VCaP (cell line): Measurements from ENCODE around the gene FHOD3.
A peak's percentile ranks its signal among the peaks of the same experiment; 100 is the strongest.

Experiments used
- H3K27ac ChIP-seq: fragments of 450-650 bp; 2 replicates; pipeline ENCODE4 v1.5.1; 2017
- TF ChIP-seq, protein P1 (sequence below): fragments of 450-650 bp; conservative IDR thresholded peaks from 2 replicates; pipeline ENCODE4 v1.5.1; 2017; ENCODE audit warnings: mild to moderate bottlenecking, moderate library complexity

Gene FHOD3

DNA sequence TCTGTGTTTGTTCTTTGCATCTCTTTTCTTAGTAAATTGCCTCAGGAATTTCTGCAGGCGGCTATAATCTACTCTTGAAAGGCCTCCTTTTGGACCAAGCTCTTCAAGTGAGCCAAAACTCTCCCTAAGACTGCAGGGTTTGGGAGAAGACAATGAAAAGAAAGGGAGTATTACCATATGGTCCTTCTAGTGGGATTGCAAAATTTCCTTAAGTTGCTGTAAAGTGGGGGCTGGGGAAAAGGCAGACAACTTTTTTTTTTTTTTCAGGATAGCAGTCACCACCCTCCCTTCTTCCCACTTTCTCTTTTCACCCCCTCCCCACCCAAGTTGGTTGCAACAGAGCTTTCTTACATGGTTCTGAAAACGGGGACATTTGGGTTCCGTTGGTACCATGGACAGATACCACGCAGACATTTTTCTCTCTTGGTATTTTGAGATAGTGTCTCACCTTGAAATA, 183.7 kb downstream of the FHOD3 start:
- TF ChIP-seq, protein P1, sequence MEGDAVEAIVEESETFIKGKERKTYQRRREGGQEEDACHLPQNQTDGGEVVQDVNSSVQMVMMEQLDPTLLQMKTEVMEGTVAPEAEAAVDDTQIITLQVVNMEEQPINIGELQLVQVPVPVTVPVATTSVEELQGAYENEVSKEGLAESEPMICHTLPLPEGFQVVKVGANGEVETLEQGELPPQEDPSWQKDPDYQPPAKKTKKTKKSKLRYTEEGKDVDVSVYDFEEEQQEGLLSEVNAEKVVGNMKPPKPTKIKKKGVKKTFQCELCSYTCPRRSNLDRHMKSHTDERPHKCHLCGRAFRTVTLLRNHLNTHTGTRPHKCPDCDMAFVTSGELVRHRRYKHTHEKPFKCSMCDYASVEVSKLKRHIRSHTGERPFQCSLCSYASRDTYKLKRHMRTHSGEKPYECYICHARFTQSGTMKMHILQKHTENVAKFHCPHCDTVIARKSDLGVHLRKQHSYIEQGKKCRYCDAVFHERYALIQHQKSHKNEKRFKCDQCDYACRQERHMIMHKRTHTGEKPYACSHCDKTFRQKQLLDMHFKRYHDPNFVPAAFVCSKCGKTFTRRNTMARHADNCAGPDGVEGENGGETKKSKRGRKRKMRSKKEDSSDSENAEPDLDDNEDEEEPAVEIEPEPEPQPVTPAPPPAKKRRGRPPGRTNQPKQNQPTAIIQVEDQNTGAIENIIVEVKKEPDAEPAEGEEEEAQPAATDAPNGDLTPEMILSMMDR, result no peak
- no peak overlapping the region for H3K27ac ChIP-seq

DNA sequence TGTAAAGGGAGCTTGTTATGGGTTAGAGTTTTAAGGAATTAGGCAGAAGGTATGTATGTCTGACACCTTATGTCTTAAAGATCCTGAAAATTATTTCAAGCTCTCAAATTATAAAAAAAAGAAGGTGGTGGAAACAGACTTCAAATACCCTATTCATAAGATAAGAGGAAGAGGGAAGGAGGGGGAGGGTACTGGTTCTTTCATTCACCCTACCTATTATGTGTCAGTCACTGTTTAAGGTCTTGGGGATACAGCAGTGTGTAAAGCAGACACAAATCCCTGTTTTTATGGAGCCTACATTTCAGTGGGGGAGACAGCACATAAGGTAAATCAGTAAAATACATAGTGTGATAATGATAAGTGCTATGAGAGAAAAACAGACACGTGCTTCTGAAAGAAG, 184.4 kb downstream of the FHOD3 start:
- TF ChIP-seq, protein P1, result no peak
- peak overlapping the region; percentile 28; the same call in 1 of the 2 replicates for H3K27ac ChIP-seq

DNA sequence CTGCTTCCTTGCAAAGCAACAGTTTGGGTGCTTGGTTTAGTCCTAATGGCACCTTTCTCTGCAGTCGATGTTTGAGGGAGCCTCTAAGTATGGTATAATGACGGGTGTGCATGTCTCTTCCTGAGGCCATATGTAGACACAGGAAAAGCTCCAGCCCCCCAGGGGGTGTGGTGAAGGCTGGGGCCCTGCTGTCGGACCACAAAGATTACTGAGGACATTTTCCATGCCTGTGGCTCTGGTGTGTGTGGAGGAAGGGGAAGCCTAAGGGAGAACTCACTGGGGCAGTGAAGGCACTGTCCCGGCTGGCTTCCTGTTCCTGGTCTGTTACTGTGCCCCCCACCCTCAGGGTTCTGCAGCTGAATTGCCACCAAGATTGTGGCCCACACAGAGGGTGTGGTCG, 187.1 kb downstream of the FHOD3 start:
- H3K27ac ChIP-seq, result no peak overlapping the region
- TF ChIP-seq, protein P1, result no peak

DNA sequence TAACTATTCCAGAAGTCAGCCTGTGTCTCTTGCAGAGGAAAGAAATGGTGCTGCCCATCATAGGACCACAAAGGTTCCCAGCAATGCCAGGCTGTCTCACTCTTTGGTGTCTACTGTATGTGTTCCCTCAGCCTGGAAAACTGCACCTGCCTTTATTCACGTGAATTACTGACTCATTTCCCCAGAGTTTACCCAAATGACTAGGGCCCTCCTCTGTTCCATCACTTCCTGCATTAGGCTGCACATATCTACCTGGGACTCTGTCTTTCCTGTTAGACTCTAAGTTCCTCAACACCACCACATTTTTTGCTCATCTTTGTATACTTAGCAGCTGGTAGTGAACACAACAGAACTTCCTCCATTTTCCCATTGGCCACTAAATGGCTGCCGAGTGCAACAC, 188.3 kb downstream of the FHOD3 start:
- no peak overlapping the region for H3K27ac ChIP-seq
- TF ChIP-seq, protein P1, result no peak

DNA sequence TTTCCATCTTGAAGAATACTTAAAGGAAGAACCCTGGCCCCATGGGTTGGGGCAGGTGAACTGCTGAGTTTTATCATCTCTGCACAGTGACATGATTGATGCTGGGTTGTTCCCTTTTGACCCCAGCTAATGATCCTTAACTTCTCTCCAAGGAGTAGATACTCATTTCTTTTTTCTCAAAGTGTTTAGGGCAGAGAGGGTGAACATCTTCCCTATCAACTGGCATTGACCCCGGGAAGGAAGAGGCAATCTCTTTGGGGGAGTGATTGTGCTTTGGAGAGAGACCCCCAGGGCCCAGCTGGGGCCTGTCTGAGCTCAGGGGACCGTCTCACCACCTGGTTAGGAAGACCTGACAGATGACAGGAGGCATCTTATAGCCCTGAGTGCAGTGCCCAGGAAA, 190.6 kb downstream of the FHOD3 start:
- TF ChIP-seq, protein P1, result no peak
- no peak overlapping the region for H3K27ac ChIP-seq

DNA sequence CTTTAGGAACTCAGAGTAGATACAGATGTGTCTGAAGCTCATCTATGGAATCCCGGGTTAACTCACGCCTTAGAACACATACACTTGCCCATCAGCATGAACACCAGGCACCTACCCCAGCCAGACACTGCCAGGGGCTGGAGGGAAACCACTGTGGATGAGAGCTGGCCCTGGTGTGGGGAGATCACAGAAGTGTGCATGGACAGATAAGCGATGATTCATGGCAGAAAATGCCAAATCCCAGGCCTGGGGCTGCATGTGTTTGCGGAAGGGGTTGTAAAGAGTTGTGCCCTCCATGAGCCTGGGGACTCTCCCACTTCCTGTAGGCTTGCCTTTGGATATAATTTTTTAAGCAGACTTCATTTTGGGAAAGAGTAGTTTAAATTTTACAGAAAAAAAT, 193.4 kb downstream of the FHOD3 start:
- H3K27ac ChIP-seq, result no peak overlapping the region
- TF ChIP-seq, protein P1, result no peak

DNA sequence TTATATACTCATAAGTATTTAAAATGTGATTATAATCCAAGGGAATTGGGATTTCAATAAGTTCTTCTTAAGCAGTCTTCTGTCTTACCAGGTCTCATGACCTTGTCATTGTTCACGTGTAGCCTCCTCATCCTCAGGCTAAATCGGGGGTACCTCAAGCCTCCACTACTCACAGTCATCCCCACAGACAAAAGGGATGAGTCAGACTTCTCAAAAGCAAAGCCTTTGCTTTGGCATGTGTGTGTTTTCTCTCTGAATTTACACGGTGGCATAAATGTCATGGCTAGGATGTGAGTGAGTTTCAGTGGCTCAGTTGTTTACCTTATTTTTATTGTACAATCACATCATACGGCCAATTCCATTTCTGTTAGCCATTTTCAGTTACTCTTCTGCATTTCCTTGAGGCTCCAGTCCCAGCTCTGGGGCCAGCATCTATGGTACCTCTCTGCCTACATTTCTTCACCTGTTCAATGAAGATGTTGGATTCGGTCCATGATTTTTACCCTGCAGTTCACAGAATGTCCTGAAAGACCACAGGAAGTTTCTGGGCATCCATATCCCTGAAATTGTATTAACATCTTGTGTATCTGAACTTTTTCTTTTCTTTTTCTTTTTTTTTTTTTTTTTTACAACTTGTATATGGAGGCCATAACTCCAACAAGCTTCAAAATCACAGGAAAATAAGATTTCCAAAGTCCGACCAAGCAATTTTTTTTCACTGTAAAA, 195.3 kb downstream of the FHOD3 start:
- no peak overlapping the region for H3K27ac ChIP-seq
- TF ChIP-seq, protein P1, result no peak
